T-helper 2 cell treated with Interferon-gamma antibody and Interleukin-4, amounts not matched to agents 100 ng/mL and 5 ng/mL, for 36 hours (primary cell): ENCODE measurements around the gene PAPSS2. TPM values are rescaled to one million over a fixed set of nuclear protein-coding genes. Genes with fewer than 3 reads are reported as not detected.
"Not testable (repeated sequence)": the region's sequence is repeated elsewhere in the genome, so short reads cannot be mapped to it uniquely, and the experiment has no call there.

ENCODE experiments used
- intact Hi-C: fragments of 100-400 bp; cut with micrococcal nuclease; formaldehyde crosslinking; loops from one replicate; pipeline ENCODE4 v1.15.1; 2023
- total RNA-seq: library from RNA; stranded (reverse); gene quantifications from 2 replicates; pipeline ENCODE4 v1.2.3, GENCODE V29; 2022

PAPSS2 gene
- total RNA-seq, 1 donor from 2014 or later = 0.05 TPM

GRCh38 chr10:87642486-87642885 lies 17.2 kb upstream of the PAPSS2 start:
- intact Hi-C loops = no loop called here

GRCh38 chr10:87642988-87643387 lies 16.7 kb upstream of the PAPSS2 start:
- intact Hi-C loops = no loop called here

DNA sequence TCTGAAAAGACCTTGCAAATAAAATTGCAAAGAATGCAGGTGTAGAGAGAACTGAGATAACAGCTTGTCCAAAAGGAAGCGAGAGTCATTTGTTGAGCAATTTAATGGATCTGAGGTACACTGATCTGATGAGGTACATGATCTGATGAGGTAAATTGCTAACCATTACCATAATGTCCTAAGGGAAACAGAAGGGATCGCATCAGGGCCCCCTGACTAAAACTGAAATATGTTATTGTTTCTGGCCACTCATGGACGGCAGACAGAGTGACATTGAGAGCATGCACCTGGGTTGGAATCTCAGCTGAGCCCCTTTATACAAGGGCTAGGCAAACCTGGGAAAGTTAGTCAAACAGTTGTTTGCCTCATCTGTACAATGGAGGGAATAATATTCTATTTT lies 15.8 kb upstream of the PAPSS2 start:
- intact Hi-C loops = no loop called here

- intact Hi-C loops = not testable (repeated sequence)
These were observed 15.2 kb upstream of the PAPSS2 start for GRCh38 chr10:87644500-87644899.

GRCh38 chr10:87646192-87646909 lies 13.3 kb upstream of the PAPSS2 start:
- intact Hi-C loops = no loop called here

DNA sequence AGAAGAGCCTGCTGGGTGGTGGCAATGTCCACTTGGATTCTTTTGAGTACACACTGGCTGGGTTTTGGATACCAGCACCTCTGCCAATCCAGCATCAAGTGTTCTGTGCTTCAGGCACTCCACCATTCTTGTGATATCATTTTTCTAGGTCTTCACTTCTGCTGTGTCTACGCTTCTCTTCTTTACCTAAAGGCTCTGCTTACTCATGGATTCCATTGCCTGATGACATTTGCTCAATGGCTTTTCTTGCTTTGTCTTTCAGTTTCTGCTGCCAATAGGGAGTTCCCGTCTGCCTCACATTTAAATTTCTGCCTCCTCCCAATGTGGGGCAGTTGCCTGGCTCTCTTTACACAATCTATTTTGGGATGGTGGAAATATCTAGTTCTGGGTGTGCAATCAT lies 12.7 kb upstream of the PAPSS2 start:
- intact Hi-C loops = no loop called here

- intact Hi-C loops = no loop called here
These were observed 8.7 kb upstream of the PAPSS2 start for GRCh38 chr10:87650838-87651589.

- intact Hi-C loops = no loop called here
These were observed 7.9 kb upstream of the PAPSS2 start for GRCh38 chr10:87651801-87652200.

DNA sequence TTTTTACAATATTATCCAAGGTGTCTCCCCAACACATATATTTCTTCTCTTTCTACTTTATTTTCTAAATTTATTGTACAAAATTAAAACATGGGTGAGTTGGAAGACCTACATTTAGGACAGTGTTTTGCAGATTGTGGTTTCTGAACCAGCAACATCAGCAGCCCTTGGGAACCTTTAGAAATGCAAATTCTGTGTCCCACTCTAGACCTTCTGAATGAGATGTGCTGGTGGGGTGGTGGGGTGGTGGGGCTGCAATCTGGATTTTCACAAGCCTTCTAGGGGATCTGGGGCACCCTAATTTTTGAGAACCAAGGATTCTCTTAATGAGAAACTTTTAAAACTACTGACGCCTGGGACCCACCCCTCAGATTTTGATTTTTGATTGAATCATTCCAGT lies 7.4 kb upstream of the PAPSS2 start:
- intact Hi-C loops = no loop called here

- intact Hi-C loops = no loop called here
These were observed 5.5 kb upstream of the PAPSS2 start for GRCh38 chr10:87654212-87654611.

DNA sequence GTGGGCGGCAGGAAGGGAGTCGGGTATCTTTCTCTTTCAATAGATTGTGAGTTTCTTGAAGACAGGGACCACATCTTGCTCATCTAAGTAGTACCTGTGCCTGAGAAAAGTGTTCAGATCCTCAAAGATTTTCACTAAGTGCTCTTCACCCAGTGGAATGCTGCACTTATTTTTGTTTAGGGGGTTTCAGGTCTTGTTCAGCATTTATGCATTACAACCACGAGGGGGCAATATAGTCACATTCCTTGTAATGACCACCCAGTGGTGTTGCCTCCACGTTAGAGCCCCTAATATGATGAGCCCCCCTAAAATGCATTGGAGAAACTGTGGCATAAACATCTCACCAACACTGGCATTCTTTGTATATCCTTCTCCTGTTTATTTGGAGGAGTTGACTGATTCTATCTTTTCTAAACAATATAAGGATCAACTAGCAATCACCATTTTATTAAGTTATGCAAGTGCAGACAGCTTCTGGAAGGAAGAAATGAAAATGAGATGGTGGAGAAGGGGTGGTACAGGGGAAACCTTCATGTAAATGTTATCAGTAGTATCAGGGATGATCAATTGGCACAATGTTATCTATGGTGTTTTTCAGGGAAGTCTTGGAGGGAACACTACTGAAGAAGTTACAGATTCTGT lies 3.1 kb upstream of the PAPSS2 start:
- intact Hi-C loops = loop anchor here (1.0 to 5.0 kb wide), 5 partner anchors 78 to 896 kb away; partner anchors contain the start of genes KLLN and PTEN

DNA sequence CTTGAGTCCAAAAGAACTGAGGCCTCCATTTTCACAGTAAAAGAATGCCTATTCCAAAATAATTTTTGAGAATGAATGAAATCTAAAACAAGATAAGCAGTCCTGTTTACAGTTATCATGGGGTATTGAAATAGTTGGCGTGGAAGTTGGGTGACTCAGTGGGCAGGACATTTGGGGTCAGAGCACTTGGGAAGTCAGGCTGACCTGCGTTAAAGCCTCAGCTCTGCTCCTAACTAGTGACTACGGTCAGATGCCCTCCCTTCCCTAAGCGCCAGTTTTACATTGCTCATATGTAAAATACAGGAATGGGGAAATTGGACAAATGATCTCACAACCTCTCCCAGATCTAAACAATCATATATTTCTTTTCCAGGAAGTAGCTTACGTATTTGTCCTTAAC lies 2.3 kb upstream of the PAPSS2 start:
- intact Hi-C loops = loop anchor here (2.0 to 5.0 kb wide), 4 partner anchors 77 to 895 kb away; partner anchors contain the start of genes KLLN and PTEN

- intact Hi-C loops = loop anchor here (5.0 kb wide), 1 partner anchor 204 kb away; the partner anchor contains the start of genes KLLN and PTEN
These were observed 1.3 kb upstream of the PAPSS2 start for GRCh38 chr10:87658321-87658795.

- intact Hi-C loops = loop anchor here (5.0 kb wide), 1 partner anchor 203 kb away; the partner anchor contains the start of genes KLLN and PTEN
These were observed 671 bp upstream of the PAPSS2 start for GRCh38 chr10:87658858-87659555.

GRCh38 chr10:87660484-87661133 lies 931 bp downstream of the PAPSS2 start:
- intact Hi-C loops = no loop called here

- intact Hi-C loops = no loop called here
These were observed 2.4 kb downstream of the PAPSS2 start for GRCh38 chr10:87661861-87662785.

- intact Hi-C loops = no loop called here
These were observed 4.6 kb downstream of the PAPSS2 start for GRCh38 chr10:87664276-87664701.

GRCh38 chr10:87667493-87667892 lies 7.8 kb downstream of the PAPSS2 start:
- intact Hi-C loops = no loop called here

GRCh38 chr10:87668324-87669074 lies 8.8 kb downstream of the PAPSS2 start:
- intact Hi-C loops = no loop called here
